HepG2 (cell line): ENCODE measurements around the gene TBC1D20. TPM values are rescaled to one million over a fixed set of nuclear protein-coding genes. Genes with fewer than 3 reads are reported as not detected.

ENCODE experiments used
- BCLAF1 ChIP-seq: fragments of 450-650 bp; IDR thresholded peaks from 2 replicates; pipeline ENCODE4 v1.6.1; 2017; ENCODE audit warnings: mild to moderate bottlenecking
- HOXD1 ChIP-seq: sonication (generic); formaldehyde crosslinking; IDR thresholded peaks from 2 replicates; pipeline ENCODE4 v1.5.0; 2020; ENCODE audit warnings: missing genetic modification reagents
- IRF2 ChIP-seq: IDR thresholded peaks from 2 replicates; pipeline ENCODE4 v1.6.1; 2018; ENCODE audit warnings: missing genetic modification reagents, missing compliant biosample characterization
- KDM1A ChIP-seq: IDR thresholded peaks from 2 replicates; pipeline ENCODE4 v1.6.1; 2016; ENCODE audit warnings: missing compliant biosample characterization
- NR2F6 ChIP-seq, 2 experiments: IDR thresholded peaks; 2 replicates each; pipeline ENCODE4 v1.6.1; 2016; ENCODE audit warnings: antibody characterized with exemption in 1 of 2, mild to moderate bottlenecking in 1 of 2
- RFX1 ChIP-seq: fragments of 450-650 bp; IDR thresholded peaks from 2 replicates; pipeline ENCODE4 v1.6.1; 2017
- TOPORS ChIP-seq: sonication (generic); formaldehyde crosslinking; IDR thresholded peaks from 2 replicates; pipeline ENCODE4 v1.8.0; 2023; ENCODE audit warnings: mild to moderate bottlenecking, missing genetic modification reagents
- ZBTB46 ChIP-seq: sonication (generic); formaldehyde crosslinking; IDR thresholded peaks from 2 replicates; pipeline ENCODE4 v1.4.0; 2020; ENCODE audit warnings: mild to moderate bottlenecking, missing genetic modification reagents, borderline replicate concordance
- ZNF253 ChIP-seq: sonication (generic); formaldehyde crosslinking; IDR thresholded peaks from 2 replicates; pipeline ENCODE4 v1.8.0; 2022; ENCODE audit warnings: mild to moderate bottlenecking, missing genetic modification reagents, borderline replicate concordance
- ZNF382 ChIP-seq: sonication (generic); formaldehyde crosslinking; IDR thresholded peaks from 2 replicates; pipeline ENCODE4 v1.5.0; 2020; ENCODE audit warnings: missing genetic modification reagents, mild to moderate bottlenecking, borderline replicate concordance
- ZNF549 ChIP-seq: sonication (generic); formaldehyde crosslinking; IDR thresholded peaks from 2 replicates; pipeline ENCODE4 v1.5.0; 2020; ENCODE audit warnings: missing genetic modification reagents
- ZSCAN25 ChIP-seq: sonication (generic); formaldehyde crosslinking; IDR thresholded peaks from 2 replicates; pipeline ENCODE4 v1.8.0; 2022; ENCODE audit warnings: mild to moderate bottlenecking, missing genetic modification reagents
- polyA plus RNA-seq, 8 experiments: library from polyadenylated mRNA; depleted of rRNA in 3 of 8; stranded (reverse) in 7 of 8; unstranded in 1 of 8; fragments of >200 nt; fragmentation: Illumina TruSeq in 4 of 8; extraction: Trizol in 4 of 8; gene quantifications; 2 replicates each; pipeline versions ENCODE4 v1.2.1 to v1.2.3, GENCODE V29; 2011 to 2016; ENCODE audit warnings: low read depth in 4 of 8, missing spikeins in 1 of 8, mixed read lengths in 1 of 8; ENCODE audit not compliant: insufficient read depth in 1 of 8
- total RNA-seq, 5 experiments: library from RNA; depleted of rRNA; stranded (reverse); fragments of >200 nt; fragmentation: Illumina TruSeq; extraction: Trizol; gene quantifications; 2 replicates each; pipeline ENCODE4 v1.2.3, GENCODE V29; 2016; ENCODE audit warnings: low read depth in 1 of 5
- TF ChIP-seq, protein P1 (sequence below): IDR thresholded peaks from 2 replicates; pipeline ENCODE4 v1.6.1; 2016; ENCODE audit warnings: control low read depth
- TF ChIP-seq, protein P2 (sequence below): sonication (generic); formaldehyde crosslinking; IDR thresholded peaks from 2 replicates; pipeline ENCODE4 v1.5.1; 2020; ENCODE audit warnings: mild to moderate bottlenecking, missing genetic modification reagents, borderline replicate concordance
- TF ChIP-seq, protein P3 (sequence below): sonication (generic); formaldehyde crosslinking; IDR thresholded peaks from 2 replicates; pipeline ENCODE4 v1.4.0; 2020; ENCODE audit warnings: missing genetic modification reagents, borderline replicate concordance

The TBC1D20 gene
- total and polyA plus RNA-seq, 2 of the 13 experiments (the other 11 are each of a cell fraction or from before 2014, with no cell fraction given) = 36.6 to 47.1 TPM

DNA sequence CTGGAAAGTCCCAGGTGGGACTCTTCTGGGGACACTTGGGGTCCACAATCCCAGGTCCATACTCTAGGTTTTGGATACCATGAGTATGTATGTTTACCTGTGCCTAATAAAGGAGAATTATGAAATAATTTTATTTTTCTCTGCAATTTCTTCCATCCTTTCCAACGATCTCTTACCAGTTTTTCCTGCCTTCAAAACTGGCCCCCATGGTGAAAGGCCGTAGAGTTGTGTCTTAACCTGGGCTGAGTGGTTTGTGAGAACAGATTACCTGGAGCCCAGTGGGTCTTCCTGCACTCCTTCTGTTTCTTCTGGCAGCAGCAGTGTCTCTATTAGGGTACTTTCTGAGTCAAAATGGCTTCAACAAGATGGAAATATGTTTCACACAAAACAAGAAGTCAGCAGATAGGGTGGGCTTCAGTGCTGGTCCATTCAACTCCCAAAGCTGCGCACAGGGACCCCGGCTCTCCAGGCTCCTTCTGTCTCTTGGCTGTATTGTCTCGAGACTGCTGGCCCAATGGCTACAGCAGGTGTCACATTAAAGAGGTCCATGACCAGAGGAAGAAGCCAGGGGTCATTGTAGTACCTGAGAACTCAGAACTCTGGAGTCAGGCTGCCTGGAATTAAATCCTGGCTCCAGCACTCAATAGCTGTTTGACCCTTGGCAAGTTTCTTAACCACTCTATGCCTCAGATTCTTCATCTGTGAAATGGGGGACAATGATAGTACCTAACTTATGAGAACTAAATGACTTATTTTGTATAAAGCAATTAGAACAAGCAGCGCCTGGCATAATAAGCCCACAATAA, 64.7 kb downstream of the TBC1D20 start (continued):
- TF ChIP-seq RFX1 (no peak), IRF2 (no peak), ZNF382 (CRISPR knock-in tag) (no peak), ZNF253 (CRISPR knock-in tag) (no peak), ZBTB46 (CRISPR knock-in tag) (no peak), ZNF549 (CRISPR knock-in tag) (no peak), KDM1A (CRISPR knock-in tag) (no peak), NR2F6 (IDR thresholded peaks at IDR 0.05) (no peak), NR2F6 (CRISPR knock-in tag; IDR thresholded peaks at IDR 0.05) (0 out of 2 replicates have a peak, but pooled peaks have one; percentile 11), HOXD1 (CRISPR knock-in tag) (no peak), TOPORS (CRISPR knock-in tag) (no peak), ZSCAN25 (CRISPR knock-in tag) (no peak), BCLAF1 (no peak)
- TF ChIP-seq, protein P1, sequence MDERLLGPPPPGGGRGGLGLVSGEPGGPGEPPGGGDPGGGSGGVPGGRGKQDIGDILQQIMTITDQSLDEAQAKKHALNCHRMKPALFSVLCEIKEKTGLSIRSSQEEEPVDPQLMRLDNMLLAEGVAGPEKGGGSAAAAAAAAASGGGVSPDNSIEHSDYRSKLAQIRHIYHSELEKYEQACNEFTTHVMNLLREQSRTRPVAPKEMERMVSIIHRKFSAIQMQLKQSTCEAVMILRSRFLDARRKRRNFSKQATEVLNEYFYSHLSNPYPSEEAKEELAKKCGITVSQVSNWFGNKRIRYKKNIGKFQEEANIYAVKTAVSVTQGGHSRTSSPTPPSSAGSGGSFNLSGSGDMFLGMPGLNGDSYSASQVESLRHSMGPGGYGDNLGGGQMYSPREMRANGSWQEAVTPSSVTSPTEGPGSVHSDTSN = no peak
- TF ChIP-seq, protein P2, sequence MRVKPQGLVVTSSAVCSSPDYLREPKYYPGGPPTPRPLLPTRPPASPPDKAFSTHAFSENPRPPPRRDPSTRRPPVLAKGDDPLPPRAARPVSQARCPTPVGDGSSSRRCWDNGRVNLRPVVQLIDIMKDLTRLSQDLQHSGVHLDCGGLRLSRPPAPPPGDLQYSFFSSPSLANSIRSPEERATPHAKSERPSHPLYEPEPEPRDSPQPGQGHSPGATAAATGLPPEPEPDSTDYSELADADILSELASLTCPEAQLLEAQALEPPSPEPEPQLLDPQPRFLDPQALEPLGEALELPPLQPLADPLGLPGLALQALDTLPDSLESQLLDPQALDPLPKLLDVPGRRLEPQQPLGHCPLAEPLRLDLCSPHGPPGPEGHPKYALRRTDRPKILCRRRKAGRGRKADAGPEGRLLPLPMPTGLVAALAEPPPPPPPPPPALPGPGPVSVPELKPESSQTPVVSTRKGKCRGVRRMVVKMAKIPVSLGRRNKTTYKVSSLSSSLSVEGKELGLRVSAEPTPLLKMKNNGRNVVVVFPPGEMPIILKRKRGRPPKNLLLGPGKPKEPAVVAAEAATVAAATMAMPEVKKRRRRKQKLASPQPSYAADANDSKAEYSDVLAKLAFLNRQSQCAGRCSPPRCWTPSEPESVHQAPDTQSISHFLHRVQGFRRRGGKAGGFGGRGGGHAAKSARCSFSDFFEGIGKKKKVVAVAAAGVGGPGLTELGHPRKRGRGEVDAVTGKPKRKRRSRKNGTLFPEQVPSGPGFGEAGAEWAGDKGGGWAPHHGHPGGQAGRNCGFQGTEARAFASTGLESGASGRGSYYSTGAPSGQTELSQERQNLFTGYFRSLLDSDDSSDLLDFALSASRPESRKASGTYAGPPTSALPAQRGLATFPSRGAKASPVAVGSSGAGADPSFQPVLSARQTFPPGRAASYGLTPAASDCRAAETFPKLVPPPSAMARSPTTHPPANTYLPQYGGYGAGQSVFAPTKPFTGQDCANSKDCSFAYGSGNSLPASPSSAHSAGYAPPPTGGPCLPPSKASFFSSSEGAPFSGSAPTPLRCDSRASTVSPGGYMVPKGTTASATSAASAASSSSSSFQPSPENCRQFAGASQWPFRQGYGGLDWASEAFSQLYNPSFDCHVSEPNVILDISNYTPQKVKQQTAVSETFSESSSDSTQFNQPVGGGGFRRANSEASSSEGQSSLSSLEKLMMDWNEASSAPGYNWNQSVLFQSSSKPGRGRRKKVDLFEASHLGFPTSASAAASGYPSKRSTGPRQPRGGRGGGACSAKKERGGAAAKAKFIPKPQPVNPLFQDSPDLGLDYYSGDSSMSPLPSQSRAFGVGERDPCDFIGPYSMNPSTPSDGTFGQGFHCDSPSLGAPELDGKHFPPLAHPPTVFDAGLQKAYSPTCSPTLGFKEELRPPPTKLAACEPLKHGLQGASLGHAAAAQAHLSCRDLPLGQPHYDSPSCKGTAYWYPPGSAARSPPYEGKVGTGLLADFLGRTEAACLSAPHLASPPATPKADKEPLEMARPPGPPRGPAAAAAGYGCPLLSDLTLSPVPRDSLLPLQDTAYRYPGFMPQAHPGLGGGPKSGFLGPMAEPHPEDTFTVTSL (CRISPR knock-in tag) = no peak
- TF ChIP-seq, protein P3, sequence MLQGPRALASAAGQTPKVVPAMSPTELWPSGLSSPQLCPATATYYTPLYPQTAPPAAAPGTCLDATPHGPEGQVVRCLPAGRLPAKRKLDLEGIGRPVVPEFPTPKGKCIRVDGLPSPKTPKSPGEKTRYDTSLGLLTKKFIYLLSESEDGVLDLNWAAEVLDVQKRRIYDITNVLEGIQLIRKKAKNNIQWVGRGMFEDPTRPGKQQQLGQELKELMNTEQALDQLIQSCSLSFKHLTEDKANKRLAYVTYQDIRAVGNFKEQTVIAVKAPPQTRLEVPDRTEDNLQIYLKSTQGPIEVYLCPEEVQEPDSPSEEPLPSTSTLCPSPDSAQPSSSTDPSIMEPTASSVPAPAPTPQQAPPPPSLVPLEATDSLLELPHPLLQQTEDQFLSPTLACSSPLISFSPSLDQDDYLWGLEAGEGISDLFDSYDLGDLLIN (CRISPR knock-in tag) = no peak
